Astrocyte (in vitro differentiated cells and primary cell): ENCODE results near the gene BANF2.

Experiments
- CTCF ChIP-seq: IDR thresholded peaks from 2 replicates; pipeline ENCODE4 v1.5.1; 2011; ENCODE audit warnings: low read depth, mild to moderate bottlenecking, inconsistent platforms, low read length, moderate library complexity; ENCODE audit not compliant: insufficient read depth
- EZH2 ChIP-seq: IDR thresholded peaks from 2 replicates; pipeline ENCODE4 v1.6.1; 2012; ENCODE audit warnings: mild to moderate bottlenecking, low read length, inconsistent platforms; ENCODE audit not compliant: insufficient read depth

GRCh38 chr20:17685168-17685567 lies 14.6 kb upstream of the BANF2 start:
- TF ChIP-seq CTCF (no peak), EZH2 (no peak)
